ENCODE measurements around the gene ARID3C. TPM values are rescaled to one million over a fixed set of nuclear protein-coding genes. Genes with fewer than 3 reads are reported as not detected.

Gene ARID3C, protein sequence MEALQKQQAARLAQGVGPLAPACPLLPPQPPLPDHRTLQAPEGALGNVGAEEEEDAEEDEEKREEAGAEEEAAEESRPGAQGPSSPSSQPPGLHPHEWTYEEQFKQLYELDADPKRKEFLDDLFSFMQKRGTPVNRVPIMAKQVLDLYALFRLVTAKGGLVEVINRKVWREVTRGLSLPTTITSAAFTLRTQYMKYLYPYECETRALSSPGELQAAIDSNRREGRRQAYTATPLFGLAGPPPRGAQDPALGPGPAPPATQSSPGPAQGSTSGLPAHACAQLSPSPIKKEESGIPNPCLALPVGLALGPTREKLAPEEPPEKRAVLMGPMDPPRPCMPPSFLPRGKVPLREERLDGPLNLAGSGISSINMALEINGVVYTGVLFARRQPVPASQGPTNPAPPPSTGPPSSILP
- 0.09 TPM in 2 replicates for total RNA-seq

DNA sequence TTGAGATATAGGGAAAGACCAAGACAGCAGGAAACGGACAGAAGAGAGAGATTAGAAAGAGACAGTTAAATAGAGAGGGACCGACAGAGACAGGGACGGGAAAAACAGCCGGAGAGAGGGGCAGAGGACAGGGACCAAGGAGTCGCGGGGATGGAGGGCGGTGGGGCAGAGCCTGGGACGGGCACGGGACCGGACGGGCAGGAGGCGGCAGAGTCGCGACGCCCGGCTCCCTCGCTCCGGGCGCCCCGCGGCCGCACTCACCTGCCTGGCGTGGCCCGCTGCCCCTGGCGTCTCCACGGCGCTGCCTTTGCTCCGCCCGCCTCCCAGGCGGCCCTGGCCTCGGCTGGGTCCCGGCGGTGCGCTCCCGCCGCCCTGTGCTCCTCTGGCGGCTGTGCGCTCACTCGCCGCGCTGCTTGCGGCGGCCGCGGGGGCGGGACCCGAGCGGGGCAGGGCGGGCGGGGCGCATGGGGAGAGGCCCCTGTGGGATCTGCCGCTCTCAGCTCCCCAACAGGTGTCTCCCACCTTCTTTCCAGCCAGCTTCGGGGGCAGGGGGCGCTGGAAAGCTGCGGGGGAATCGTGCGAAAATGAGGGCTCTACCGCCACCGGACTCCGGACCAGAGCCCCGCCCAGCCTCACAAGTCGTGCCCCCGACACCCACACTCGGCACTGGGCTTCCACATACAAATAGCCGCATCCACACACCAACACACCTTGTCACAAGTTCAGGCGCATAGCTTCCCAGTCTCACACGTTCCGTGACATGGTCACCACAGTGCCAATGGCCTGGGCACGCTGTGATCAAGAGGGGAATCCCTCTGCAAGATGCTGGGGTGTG is at the start of gene ARID3C:
Gene ARID3C (minus strand): TSS at position 411 of the 835 bp plus-strand sequence. CDS start 1,052 bp downstream, outside the sequence.

DNA sequence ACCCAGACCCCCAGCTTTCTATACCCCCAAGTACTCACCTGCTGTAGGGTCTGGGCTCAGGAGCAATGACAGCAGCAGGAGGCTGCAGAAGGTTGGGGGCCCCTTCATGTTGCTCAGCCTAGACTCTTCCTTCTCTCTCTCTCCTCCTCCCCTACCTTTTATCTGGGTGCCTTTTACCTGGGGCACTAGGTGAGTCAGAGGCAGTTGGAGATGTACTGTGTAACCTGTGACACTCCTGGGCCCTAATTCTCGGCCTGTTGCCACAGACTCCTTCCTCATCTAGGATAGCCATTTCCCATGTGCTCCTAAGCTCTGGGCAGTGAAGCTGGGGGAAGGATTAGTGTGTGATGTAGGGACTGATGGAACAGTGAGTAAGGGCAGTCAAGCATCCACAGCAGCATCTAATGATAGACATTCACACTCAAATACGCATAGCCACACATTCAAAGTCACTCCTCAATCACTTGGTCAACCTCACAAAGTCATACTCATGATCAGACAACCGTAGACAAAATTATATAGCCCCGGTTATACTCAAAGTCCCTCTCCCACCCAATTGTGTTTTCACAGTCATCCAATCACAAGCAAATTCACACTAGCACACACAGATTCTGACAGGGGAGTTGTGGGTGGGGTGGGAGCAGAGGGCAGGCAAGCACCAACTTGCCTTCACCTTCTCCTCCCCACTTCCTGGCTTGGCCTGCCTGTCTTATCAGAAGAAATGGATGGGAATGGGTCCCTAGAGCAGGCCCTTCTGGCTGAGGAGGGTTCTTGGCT is 33.8 kb upstream of the ARID3C start, which contains the start of gene CCL27:
Gene CCL27 (minus strand): TSS at position 132 of the 777 bp plus-strand sequence. CDS start 24 bp downstream, at position 108.

DNA sequence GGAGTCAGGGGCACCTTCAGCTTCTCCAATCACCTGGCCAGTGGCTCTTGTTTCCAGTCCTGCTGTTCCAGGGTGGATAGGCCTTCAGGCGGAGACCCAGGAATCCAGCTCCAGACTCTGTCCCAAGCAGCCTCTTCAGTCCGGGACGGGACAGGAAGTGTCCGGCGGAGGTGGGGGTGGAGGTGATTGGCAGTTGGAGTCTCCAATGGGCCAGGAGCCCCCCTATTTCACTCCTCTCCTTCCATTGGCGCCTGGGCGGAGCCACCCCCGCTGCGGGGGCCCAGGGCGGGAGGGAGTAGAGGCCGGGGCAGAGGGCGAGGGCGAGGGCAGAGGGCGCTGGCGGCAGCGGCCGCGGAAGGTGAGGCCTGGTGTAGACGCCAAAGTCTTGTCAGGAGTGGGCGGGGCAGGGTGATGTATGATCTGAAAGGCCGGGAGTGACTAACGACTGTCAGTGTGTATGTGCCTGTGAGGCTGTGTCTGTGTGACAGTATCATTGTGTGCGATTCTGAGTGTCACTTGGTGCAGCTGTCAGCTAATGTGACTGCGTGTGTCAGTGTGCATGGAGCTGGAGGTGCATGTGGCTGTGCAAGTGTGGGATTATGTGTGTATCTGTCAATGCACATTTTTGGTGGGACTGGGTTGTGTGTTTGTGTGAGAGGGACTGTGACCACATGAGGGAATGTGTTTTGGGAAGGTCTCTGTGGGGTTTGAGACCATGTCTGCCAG is 23.2 kb upstream of the ARID3C start, which contains the start of gene IL11RA:
Gene IL11RA (plus strand): TSS at position 310 of the 726 bp plus-strand sequence. CDS start 3,033 bp downstream, outside the sequence.

DNA sequence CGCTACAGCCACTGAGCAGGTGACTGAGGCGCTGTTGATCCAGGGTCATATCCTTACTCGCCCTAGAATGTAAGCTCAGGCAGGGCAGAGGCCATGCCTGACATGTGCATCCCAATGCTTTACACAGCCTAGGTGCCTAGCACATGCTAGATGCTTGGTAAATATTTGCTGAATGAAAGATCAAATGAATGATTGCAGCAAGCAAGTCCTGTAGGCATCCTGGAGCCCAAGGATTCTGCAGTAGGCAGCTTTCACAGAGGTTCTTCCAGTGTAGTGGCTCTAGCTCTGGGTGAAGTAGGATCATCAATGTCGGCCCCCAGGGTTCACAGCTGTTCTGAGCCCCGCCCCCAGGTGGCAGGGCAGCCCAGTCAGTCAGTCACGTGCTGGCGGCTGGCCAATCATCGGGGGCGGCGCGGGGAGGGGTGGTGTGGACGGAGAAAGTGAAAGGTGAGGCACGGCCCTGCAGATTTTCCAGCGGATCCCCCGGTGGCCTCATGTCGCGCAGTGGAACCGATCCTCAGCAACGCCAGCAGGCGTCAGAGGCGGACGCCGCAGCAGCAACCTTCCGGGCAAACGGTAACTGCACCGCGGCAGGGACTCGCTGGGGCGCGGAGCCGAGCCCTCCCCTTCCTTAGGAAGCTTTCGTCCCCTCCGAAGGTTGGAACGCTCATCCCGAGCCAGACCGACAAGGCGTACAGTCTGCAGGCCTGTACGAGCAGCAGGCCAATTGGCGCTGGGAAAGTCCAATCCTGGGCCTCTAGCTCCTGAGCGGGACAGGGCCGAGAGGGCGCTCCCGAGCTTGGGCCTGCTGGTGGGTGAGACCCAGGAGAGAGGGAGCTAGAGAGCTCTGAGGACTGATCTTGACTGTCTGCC is 17.6 kb upstream of the ARID3C start, which contains the start of gene GALT:
Gene GALT (plus strand): TSS at position 465 of the 873 bp plus-strand sequence. CDS start 30 bp downstream, at position 495.

DNA sequence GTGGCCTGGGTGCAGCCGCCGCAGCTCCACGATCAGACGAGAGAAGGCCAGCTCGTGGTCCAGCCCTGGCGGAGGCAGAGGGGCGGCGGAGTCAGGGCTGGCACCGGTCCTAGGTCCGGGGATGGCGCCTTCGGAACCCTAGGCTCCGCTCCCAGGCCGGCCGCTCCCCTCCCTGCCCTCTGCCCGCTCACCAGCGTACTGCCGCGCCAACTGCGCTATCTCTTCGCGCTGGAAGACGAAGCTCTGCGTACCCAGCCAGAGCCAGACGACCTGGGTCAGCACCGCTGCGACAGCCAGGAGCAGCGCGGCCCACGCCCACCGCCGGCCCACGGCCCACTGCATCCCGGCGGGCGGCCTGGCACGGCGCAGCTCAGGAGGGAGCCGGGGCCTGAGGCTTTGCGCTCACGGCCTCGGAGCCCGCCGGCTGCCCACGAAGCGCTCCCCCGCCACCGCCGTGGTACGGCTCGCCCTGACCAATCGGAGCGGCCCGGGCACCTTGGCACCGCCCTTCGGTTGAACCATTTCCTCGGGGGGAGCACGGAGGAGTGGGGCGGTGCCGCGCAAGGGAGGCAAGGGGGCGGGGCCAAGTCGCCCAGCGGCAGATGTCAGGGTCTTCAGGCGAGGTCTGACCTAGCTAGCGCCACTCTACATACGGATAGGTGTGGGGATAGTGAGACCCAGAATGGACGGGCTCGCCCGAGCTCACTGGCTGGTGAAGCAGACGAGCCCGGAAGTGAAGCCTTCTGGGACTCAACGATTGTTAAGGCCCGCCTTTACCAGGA is 8.7 kb upstream of the ARID3C start, which contains the start of gene SIGMAR1:
Gene SIGMAR1 (minus strand): TSS at position 432 of the 782 bp plus-strand sequence. CDS start 90 bp downstream, at position 342.

DNA sequence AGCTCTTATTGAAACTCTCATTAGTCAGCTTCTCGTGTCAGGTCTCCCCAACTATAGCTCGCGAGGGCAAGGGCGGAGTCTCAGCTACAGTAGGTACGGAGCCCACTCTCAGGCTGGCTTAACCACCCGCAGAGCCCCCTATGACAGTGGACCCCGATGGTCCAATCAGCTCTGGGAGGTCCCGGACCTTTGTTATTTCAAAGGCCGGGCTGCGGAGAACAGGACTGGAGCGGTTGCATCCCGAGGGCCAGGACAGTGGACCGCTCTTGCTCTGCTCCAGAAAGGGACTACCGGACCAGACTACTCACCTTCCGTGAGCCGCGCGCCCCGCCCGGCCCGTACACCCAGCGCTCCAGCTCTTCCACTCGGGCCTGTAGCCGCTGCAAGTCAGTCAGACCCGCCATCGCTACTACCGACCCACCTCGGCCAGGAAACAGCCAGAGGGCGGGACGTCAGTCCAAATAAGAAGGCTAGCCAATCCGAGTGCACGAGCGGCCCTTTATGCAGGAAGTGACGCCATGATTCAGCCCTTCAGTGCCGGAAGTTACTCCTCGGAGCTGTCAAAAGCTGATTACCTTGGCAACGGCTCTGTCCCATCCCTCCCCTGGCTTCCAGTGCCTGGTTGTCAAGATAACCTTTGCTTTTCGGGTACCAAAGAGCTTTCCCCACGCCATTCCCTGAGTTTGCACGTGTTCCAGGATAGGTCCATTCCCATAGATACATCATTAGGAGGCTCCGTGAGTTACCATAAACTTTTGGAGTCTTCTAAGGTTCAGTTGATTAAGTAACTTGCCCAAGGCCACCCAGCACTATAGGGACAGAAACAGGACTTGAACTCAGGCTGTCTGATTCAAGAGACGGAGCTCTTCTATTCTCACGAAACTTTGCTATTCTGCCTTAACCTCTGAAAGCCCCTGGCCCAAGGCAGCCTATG is 8.5 kb downstream of the ARID3C start, which contains the start of gene DCTN3:
Gene DCTN3 (minus strand): TSS at position 435 of the 934 bp plus-strand sequence. CDS start 31 bp downstream, at position 404.

DNA sequence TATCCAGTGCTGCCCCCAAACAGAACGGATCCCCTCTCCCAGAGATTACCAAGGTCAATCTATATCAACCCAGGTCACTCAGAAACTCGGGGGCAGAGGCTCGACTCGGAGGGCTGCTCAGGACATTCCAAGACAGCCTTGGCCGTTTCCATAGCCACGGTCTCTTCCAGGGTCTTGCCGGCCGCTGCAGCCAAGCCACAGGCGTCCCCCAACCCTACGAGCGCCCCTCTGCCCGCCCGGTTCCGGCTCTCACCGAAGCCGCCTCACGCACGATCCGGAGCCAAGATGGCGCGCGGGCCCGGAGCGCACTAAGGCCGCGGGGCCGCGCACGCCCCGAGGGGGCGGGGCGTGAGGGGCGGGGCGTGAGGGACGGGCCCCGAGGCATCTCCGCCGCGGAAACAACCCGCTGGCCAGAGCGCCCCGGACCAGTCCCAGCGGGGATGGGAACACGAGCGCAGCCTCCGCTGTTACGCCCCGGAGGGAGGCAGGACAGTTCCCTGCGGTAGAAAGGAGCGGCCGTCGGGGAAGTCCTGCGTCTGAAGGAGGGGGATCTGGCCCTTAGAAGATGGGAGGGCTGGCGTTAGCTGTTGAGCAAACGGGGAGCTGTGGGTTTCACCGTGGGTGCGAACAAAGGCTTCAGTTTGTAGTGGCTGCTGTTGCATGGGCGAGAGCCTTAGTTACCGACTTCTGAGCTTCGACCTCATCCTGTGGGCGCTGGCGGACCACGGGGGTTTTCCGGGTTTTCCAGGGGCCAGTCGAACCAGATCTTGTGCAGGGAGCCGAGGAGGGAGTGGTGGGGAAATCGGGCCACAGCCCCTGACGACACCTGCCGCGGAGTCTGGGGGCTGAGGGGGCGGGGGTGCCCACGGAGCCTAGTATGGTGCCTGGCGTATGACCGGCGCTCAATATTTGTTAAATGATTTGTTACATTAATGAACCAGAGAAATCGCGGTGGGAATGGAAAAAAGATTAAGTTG is 16.8 kb downstream of the ARID3C start, which contains the start of gene RPP25L:
Gene RPP25L (minus strand): TSS at position 287 of the 977 bp plus-strand sequence. CDS start 801 bp downstream, outside the sequence.

DNA sequence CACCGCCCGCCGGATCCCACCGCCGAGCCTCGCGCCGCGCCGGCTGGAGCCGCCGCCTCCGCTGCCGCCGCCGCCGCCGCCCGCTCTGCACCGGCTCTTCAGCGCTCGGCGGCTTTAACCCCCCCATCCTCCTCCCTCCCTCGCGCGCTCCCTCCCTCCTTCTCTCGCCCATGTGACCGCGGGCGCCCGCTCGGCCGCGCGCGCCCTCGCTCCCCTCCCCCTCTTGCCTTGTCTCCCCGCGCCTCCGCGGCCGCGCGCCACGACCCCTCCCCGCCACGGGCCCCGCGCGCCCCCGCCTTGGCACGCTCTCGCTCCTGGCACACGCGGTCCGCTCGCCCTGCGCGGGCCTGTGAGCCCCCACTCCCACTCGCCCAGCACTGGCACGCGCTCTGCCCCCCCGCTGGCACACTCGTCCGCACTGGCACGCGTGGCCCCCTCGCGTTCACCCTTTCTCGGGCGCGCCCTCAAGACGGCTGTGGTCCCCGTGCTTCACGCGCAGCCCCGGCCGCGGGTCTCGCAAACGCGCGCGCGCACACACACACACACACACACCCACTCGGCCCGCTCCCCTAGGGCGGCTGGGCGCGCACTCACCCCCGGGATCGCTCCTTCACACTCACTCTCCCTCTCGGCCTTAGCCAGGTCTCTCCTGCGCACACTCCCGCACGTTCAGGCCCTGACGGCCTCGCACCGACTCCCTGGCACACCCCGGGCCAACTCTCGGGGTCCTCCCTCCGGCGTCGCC is 39.1 kb downstream of the ARID3C start, which contains the start of gene CNTFR:
Gene CNTFR (minus strand): TSS at position 89 of the 745 bp plus-strand sequence. CDS start 20,743 bp downstream, outside the sequence.

Other genes with a start within 250 kb of the ARID3C start
- 12.2 and 16.9 TPM in 2 replicates for gene FAM219A, start 170.5 kb downstream of the ARID3C start, total RNA-seq
- gene DNAI1, start 170.3 kb downstream of the ARID3C start, total RNA-seq: 0.45 TPM in 1 of 2 replicates, not detected in the other
- 0.09 TPM in 1 of 2 replicates, not detected in the other for gene ENHO, start 106.1 kb downstream of the ARID3C start, total RNA-seq
- not detected in 2 replicates for gene CNTFR, start 39.3 kb downstream of the ARID3C start, total RNA-seq
- gene RPP25L, start 17.0 kb downstream of the ARID3C start, total RNA-seq: 18.0 and 20.8 TPM in 2 replicates
- gene DCTN3, start 8.6 kb downstream of the ARID3C start, total RNA-seq: 85.8 and 103 TPM in 2 replicates
- 41.1 and 46.3 TPM in 2 replicates for gene SIGMAR1, start 8.7 kb upstream of the ARID3C start, total RNA-seq
- gene GALT, start 17.6 kb upstream of the ARID3C start, total RNA-seq: 17.2 and 30.2 TPM in 2 replicates
- 4.8 and 7.1 TPM in 2 replicates for gene IL11RA, start 23.1 kb upstream of the ARID3C start, total RNA-seq
- gene CCL27, start 33.6 kb upstream of the ARID3C start, total RNA-seq: not detected in 2 replicates
- not detected in 2 replicates for gene CCL19, start 62.2 kb upstream of the ARID3C start, total RNA-seq
- not detected in 2 replicates for gene CCL21, start 81.1 kb upstream of the ARID3C start, total RNA-seq